Adrenal gland (tissue), 12 donors: Measurements from ENCODE around the gene SAP30BP. TPM values are rescaled to one million over a fixed set of nuclear protein-coding genes. Genes with fewer than 3 reads are reported as not detected.

Experiments
- DNase-seq, 7 donors: peaks; one replicate each; pipeline ENCODE4 v3.0.0-alpha.2; 2019 to 2020
- H3K27ac ChIP-seq, 5 donors: fragments of 200-600 bp; sonication (generic) in 4 of 5; 1 replicate in 3 of 5; 2 replicates in 2 of 5; pipeline versions ENCODE4 v1.5.1 to v1.8.0; 2016 to 2020; ENCODE audit warnings: mild to moderate bottlenecking in 1 of 5
- H3K27me3 ChIP-seq: fragments of 200-600 bp; 2 replicates; pipeline ENCODE4 v1.8.0; 2021
- H3K36me3 ChIP-seq, 2 donors: fragments of 200-600 bp; replicated peaks in 1 of 2; 1 replicate in 1 of 2; 2 replicates in 1 of 2; pipeline versions ENCODE4 v1.5.1 to v1.8.0; 2018 to 2022
- H3K4me1 ChIP-seq, 2 donors: fragments of 200-600 bp; replicated peaks in 1 of 2; 1 replicate in 1 of 2; 2 replicates in 1 of 2; pipeline versions ENCODE4 v1.5.1 to v1.8.0; 2018 to 2021
- H3K4me3 ChIP-seq, 4 donors: fragments of 200-600 bp; sonication (generic) in 3 of 4; one replicate each; pipeline ENCODE4 v1.5.1; 2016 to 2018
- H3K9me3 ChIP-seq, 3 donors: fragments of 200-600 bp; sonication (generic) in 1 of 3; replicated peaks in 1 of 3; 1 replicate in 2 of 3; 2 replicates in 1 of 3; pipeline versions ENCODE4 v1.5.1 to v1.8.0; 2016 to 2021
- POLR2A ChIP-seq, 2 donors: fragments of 450-650 bp; IDR thresholded peaks; one replicate each; pipeline ENCODE4 v1.6.1; 2017; ENCODE audit warnings: antibody characterized with exemption in 2 of 2, mild to moderate bottlenecking in 2 of 2, moderate library complexity in 1 of 2
- WGBS, 4 donors: extraction: QIAGEN DNeasy Blood & Tissue Kit in 2 of 4; methylation state at CpG; one replicate each; pipeline versions ENCODE4 v1.1.5 to v1.1.7; 2013 to 2017; 5-methylcytosine and 5-hydroxymethylcytosine counted together
- intact Hi-C, 2 donors: fragments of 100-400 bp; cut with DNase I; formaldehyde crosslinking; loops; one replicate each; pipeline versions ENCODE4 v1.14.1 to v1.15.0; 2022 to 2023
- polyA plus RNA-seq, 3 donors: library from polyadenylated mRNA; stranded (reverse); fragments of 200-250 nt in 2 of 3; fragments of 350-450 nt in 1 of 3; fragmentation: Illumina TruSeq in 1 of 3; extraction: RNeasy Lipid Tissue Mini Kit (QIAGEN cat#74804) in 1 of 3; gene quantifications; one replicate each; pipeline ENCODE4 v1.2.3, GENCODE V29; 2013 to 2014
- total RNA-seq, 9 donors: library from RNA; depleted of rRNA in 4 of 9; stranded (reverse); fragments of >200 nt in 4 of 9; fragments of 120-200 nt in 1 of 9; fragmentation: NEBNext Ultra II Directional in 1 of 9; extraction: Animal tissue kit (Norgen Biotek cat#: 25700) in 1 of 9; gene quantifications; one replicate each; pipeline versions ENCODE4 v1.1.0 to v1.2.4, GENCODE V29; 2013 to 2023
- TF ChIP-seq, protein P1 (sequence below), 6 experiments: fragments of 450-650 bp in 4 of 6; fragments of 200-600 bp in 2 of 6; sonication (generic) in 1 of 6; IDR thresholded peaks; 1 replicate in 5 of 6; 2 replicates in 1 of 6; pipeline versions ENCODE4 v1.5.1 to v1.8.0; 2016 to 2021; ENCODE audit warnings: antibody characterized with exemption in 6 of 6, mild to moderate bottlenecking in 2 of 6, moderate library complexity in 1 of 6
- donor health status: healthy with polysubstance abuse.
- donor health status: Bipolar disorder and iron deficiency.
- donor health status: DM: yes; HTN: yes; CAD: no.
- donor health status: DM: no; HTN: no; CAD: no.
- donor health status: DM: no; HTN: no; CAD: no.
- donor health status: DM: yes; HTN: yes; CAD: no.

The SAP30BP gene
- total and polyA plus RNA-seq, 12 donors, result 45.3 to 130 (median 69.1) TPM

DNA sequence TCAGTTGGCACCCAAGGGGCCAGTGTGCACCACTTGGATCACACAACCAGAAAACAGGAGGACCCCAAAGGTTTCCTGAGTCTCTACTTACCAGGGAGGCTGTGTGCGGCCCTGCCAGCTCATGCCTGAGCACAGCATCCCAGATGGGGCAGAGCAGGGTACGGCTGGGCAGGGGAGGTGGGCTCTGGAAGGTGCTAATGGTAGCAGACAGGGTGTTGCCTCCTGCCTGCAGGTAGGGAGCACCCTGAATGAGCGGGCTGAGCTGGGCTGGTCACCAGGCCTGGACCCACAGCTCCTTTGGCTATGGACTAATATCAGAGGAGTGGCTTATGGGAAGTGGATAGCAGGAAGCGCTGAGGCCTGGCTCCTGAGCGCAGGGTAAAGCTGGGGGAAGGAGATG, 14.8 kb upstream of the SAP30BP start:
- Histone ChIP-seq H3K4me3 (no peak overlapping the region), H3K4me1 (no peaks in the 10 kb centered on the region), H3K27ac (no peak overlapping the region), H3K9me3 (no peaks in the 10 kb centered on the region), H3K27me3 (no peaks in the 10 kb centered on the region), H3K36me3 (peaks cover 0 to 29% of the 10 kb centered on the region in 2 donors)
- no peak for TF ChIP-seq POLR2A (IDR thresholded peaks at IDR 0.05)
- TF ChIP-seq, protein P1, sequence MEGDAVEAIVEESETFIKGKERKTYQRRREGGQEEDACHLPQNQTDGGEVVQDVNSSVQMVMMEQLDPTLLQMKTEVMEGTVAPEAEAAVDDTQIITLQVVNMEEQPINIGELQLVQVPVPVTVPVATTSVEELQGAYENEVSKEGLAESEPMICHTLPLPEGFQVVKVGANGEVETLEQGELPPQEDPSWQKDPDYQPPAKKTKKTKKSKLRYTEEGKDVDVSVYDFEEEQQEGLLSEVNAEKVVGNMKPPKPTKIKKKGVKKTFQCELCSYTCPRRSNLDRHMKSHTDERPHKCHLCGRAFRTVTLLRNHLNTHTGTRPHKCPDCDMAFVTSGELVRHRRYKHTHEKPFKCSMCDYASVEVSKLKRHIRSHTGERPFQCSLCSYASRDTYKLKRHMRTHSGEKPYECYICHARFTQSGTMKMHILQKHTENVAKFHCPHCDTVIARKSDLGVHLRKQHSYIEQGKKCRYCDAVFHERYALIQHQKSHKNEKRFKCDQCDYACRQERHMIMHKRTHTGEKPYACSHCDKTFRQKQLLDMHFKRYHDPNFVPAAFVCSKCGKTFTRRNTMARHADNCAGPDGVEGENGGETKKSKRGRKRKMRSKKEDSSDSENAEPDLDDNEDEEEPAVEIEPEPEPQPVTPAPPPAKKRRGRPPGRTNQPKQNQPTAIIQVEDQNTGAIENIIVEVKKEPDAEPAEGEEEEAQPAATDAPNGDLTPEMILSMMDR (IDR thresholded peaks at IDR 0.05), result no peak
- WGBS, 4 donors, result 85 to 98% (median 93%) methylated on average over 3 to 5 of the region's 5 CpGs
- intact Hi-C loops, result no loop called here
- DNase-seq, result no peak

DNA sequence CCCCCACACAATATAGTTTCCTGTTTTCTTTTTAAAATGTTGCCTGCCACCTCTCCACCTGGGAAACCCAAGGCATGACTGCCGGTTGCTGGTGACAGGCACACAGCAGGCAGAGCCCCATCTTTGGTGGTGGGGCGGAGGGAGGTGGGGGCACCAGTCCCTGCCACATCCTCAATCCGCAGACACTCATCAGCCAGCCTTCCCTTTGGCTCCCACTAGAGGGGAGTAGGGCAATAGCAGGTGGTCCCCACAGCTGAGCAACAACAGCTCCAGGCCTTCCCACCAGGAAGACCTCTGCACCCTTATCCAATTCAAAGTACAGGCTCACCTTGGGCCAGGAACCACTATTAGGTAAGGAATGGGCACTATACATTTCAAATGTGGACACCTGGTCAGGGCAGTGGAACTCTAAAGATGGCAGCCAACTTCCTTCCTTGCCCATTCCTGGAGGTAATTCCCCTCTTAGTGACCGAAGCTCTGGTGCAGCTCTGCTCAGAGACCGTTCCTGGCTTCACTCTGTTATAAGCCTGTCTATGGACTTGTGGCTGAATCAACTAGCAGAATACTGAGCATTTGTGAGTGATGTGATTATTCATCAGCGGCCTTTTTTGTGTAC, 14.1 kb upstream of the SAP30BP start:
- H3K9me3 ChIP-seq, result no peaks in the 10 kb centered on the region
- no peak overlapping the region for H3K27ac ChIP-seq
- H3K27me3 ChIP-seq, result no peaks in the 10 kb centered on the region
- no peak for DNase-seq
- WGBS, 4 donors, result 72 to 76% (median 73%) methylated on average over 6 of the region's 6 CpGs
- TF ChIP-seq, protein P1 (IDR thresholded peaks at IDR 0.05), result peak; percentile 32 to 53 (median 40)
- TF ChIP-seq POLR2A (IDR thresholded peaks at IDR 0.05), result no peak
- intact Hi-C loops, result no loop called here
- no peak overlapping the region for H3K4me3 ChIP-seq
- no peaks in the 10 kb centered on the region for H3K4me1 ChIP-seq
- peaks cover 0 to 29% of the 10 kb centered on the region in 2 donors for H3K36me3 ChIP-seq

DNA sequence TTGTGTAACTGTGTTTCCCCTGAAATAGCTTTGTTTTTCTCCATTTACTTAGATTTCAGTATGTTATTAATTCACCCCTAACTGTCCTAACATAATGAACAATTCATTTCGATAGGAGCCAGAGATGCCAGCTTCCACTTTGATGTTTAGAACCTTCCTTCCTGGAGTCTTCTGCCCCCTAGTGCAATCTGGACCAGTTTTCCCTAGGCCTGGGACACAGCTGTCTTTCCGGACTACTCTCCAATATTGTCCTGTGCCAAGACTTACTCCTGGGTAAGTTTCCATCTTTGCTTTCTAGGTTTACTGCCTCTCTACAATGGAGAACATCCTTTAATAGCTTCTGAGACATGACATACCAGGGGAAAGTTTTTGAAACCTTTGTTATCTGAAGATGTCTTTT, 13.0 kb upstream of the SAP30BP start:
- Histone ChIP-seq H3K27ac (no peak overlapping the region), H3K4me3 (no peak overlapping the region), H3K27me3 (no peaks in the 10 kb centered on the region), H3K9me3 (no peaks in the 10 kb centered on the region), H3K4me1 (no peaks in the 10 kb centered on the region), H3K36me3 (peaks cover 0 to 29% of the 10 kb centered on the region in 2 donors)
- no peak for DNase-seq
- TF ChIP-seq POLR2A (IDR thresholded peaks at IDR 0.05), result no peak
- TF ChIP-seq, protein P1 (IDR thresholded peaks at IDR 0.05), result no peak
- WGBS, 4 donors, result 27 to 64% (median 47%) methylated on average over 2 of the region's 2 CpGs
- intact Hi-C loops, result no loop called here

DNA sequence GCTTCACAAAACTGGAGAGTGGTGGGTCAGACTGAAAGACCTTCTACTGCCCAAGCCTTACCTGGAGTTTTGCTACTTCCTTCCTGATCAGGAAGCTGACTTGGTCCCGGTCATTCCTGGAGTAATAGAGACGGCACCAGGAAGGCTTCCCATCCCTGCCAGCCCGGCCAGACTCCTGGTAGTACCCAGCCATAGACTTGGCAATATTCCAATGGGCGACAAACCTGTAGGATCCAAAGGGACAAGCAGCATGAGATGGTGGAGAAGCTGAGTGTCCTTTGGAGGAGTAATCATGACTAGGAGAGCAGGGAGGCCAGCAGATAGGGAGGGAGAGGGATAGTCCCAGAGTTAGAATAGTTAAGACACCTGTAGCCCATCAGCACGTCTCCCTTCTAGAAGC, 8.9 kb upstream of the SAP30BP start:
- TF ChIP-seq, protein P1 (IDR thresholded peaks at IDR 0.05), result no peak
- TF ChIP-seq POLR2A (IDR thresholded peaks at IDR 0.05), result no peak
- no peak for DNase-seq

More for the DNA sequence above, 8.9 kb upstream of the SAP30BP start:
- Histone ChIP-seq H3K36me3 (peaks cover 0 to 39% of the 10 kb centered on the region in 2 donors), H3K27ac (no peak overlapping the region), H3K4me3 (no peak overlapping the region), H3K27me3 (no peaks in the 10 kb centered on the region), H3K9me3 (no peaks in the 10 kb centered on the region), H3K4me1 (no peaks in the 10 kb centered on the region)
- WGBS, 4 donors, result 82 to 93% (median 84%) methylated on average over 4 to 5 of the region's 5 CpGs
- intact Hi-C loops, result no loop called here
